K562 (cell line): ENCODE measurements around the gene CD164L2. TPM values are rescaled to one million over a fixed set of nuclear protein-coding genes. Genes with fewer than 3 reads are reported as not detected.
A peak's percentile ranks its signal among the peaks of the same experiment; 100 is the strongest.

Experiments used
- BRF1 ChIP-seq: IDR thresholded peaks from 3 replicates; pipeline ENCODE4 v1.6.1; 2011; ENCODE audit warnings: borderline replicate concordance, mild to moderate bottlenecking; ENCODE audit not compliant: insufficient read length; ENCODE audit errors: extremely low read depth
- E2F3 ChIP-seq: fragments of 250-450 bp; sonication (Bioruptor Pico); IDR thresholded peaks from 2 replicates; pipeline ENCODE4 v1.4.0; 2020; ENCODE audit warnings: mild to moderate bottlenecking
- FOXK2 ChIP-seq, 2 experiments: fragments of 450-650 bp; IDR thresholded peaks in 1 of 2; conservative IDR thresholded peaks in 1 of 2; 2 replicates each; pipeline ENCODE4 v1.6.1; 2016; ENCODE audit warnings: low read depth in 2 of 2, mild to moderate bottlenecking in 1 of 2
- GATA2 ChIP-seq: sonication (generic); formaldehyde crosslinking; IDR thresholded peaks from 2 replicates; pipeline ENCODE4 v1.4.0; 2020; ENCODE audit warnings: mild to moderate bottlenecking, missing genetic modification reagents
- MCM5 ChIP-seq: fragments of 450-650 bp; IDR thresholded peaks from 2 replicates; pipeline ENCODE4 v1.6.1; 2016; ENCODE audit warnings: low read depth
- MCM7 ChIP-seq, 2 experiments: fragments of 450-650 bp; IDR thresholded peaks; 2 replicates each; pipeline ENCODE4 v1.6.1; 2016 to 2018
- MED1 ChIP-seq: sonication (generic); formaldehyde crosslinking; IDR thresholded peaks from 2 replicates; pipeline ENCODE4 v1.8.1; 2023; ENCODE audit warnings: missing genetic modification reagents, borderline replicate concordance
- MTA1 ChIP-seq: fragments of 450-650 bp; IDR thresholded peaks from 2 replicates; pipeline ENCODE4 v1.6.1; 2017; ENCODE audit warnings: borderline replicate concordance
- MXI1 ChIP-seq: IDR thresholded peaks from 2 replicates; pipeline ENCODE4 v1.6.1; 2011; ENCODE audit warnings: low read depth, mild to moderate bottlenecking, improper control_type of control experiment, low read length
- RREB1 ChIP-seq: fragments of 250-450 bp; sonication (Bioruptor Pico); IDR thresholded peaks from 2 replicates; pipeline ENCODE4 v1.4.0; 2020
- TAF9B ChIP-seq: fragments of 450-650 bp; IDR thresholded peaks from 2 replicates; pipeline ENCODE4 v1.6.1; 2018; ENCODE audit warnings: mild to moderate bottlenecking; ENCODE audit not compliant: partially characterized antibody
- TRIM24 ChIP-seq, 2 experiments: fragments of 450-650 bp; IDR thresholded peaks; 2 replicates each; pipeline ENCODE4 v1.6.1; 2016
- ZNF408 ChIP-seq: fragments of 250-450 bp; sonication (Bioruptor Pico); IDR thresholded peaks from 2 replicates; pipeline ENCODE4 v1.4.0; 2020; ENCODE audit warnings: low read depth, mild to moderate bottlenecking, moderate library complexity
- ZSCAN29 ChIP-seq: fragments of 450-650 bp; IDR thresholded peaks from 2 replicates; pipeline ENCODE4 v1.6.1; 2017
- polyA plus RNA-seq, 8 experiments: library from polyadenylated mRNA; depleted of rRNA in 4 of 8; stranded (reverse) in 5 of 8; unstranded in 3 of 8; fragments of >200 nt; fragmentation: Nextera tagmentation in 2 of 8; fragmentation: Illumina TruSeq in 1 of 8; extraction: Ambion mirVana in 2 of 8; extraction: Trizol in 1 of 8; gene quantifications; 2 replicates each; pipeline versions ENCODE4 v1.2.1 to v1.2.3, GENCODE V29; 2011 to 2014; ENCODE audit warnings: inconsistent platforms in 1 of 8, missing spikeins in 1 of 8
- total RNA-seq, 7 experiments: library from RNA; depleted of rRNA in 6 of 7; stranded (reverse); fragments of >200 nt in 6 of 7; fragmentation: Illumina TruSeq in 2 of 7; extraction: Trizol in 2 of 7; gene quantifications; 2 replicates each; pipeline versions ENCODE4 v1.2.1 to v1.2.3, GENCODE V29; 2011 to 2021; ENCODE audit warnings: low replicate concordance in 1 of 7
- TF ChIP-seq, protein P1 (sequence below): fragments of 250-450 bp; sonication (Bioruptor Pico); IDR thresholded peaks from 2 replicates; pipeline ENCODE4 v1.5.0; 2021; ENCODE audit warnings: mild to moderate bottlenecking, moderate library complexity
- TF ChIP-seq, protein P2 (sequence below): sonication (generic); formaldehyde crosslinking; IDR thresholded peaks from 2 replicates; pipeline ENCODE4 v1.8.1; 2022; ENCODE audit warnings: missing genetic modification reagents
- TF ChIP-seq, protein P3 (sequence below), 2 experiments: fragments of 450-650 bp; IDR thresholded peaks; 2 replicates each; pipeline ENCODE4 v1.6.1; 2016

Gene CD164L2
- total and polyA plus RNA-seq, 9 of the 15 experiments (the other 6 are each of a cell fraction or from before 2014, with no cell fraction given): 0.08 to 0.92 (median 0.38) TPM; not detected in 1

GRCh38 chr1:27428316-27429028, 45.3 kb upstream of the CD164L2 start (continued):
- TF ChIP-seq ZSCAN29: peak; percentile 39; the same call in 1 of the 2 replicates
- TF ChIP-seq MCM5: no peak
- TF ChIP-seq MCM7 (IDR thresholded peaks at IDR 0.05): no peak
- no peak for TF ChIP-seq TAF9B
- TF ChIP-seq ZNF408 (CRISPR knock-in tag): no peak
- TF ChIP-seq BRF1: no peak
- no peak for TF ChIP-seq MXI1
- no peak for TF ChIP-seq E2F3 (CRISPR knock-in tag)
- peak; percentile 77; the same call in 1 of the 2 replicates for TF ChIP-seq MTA1
- TF ChIP-seq, protein P1, sequence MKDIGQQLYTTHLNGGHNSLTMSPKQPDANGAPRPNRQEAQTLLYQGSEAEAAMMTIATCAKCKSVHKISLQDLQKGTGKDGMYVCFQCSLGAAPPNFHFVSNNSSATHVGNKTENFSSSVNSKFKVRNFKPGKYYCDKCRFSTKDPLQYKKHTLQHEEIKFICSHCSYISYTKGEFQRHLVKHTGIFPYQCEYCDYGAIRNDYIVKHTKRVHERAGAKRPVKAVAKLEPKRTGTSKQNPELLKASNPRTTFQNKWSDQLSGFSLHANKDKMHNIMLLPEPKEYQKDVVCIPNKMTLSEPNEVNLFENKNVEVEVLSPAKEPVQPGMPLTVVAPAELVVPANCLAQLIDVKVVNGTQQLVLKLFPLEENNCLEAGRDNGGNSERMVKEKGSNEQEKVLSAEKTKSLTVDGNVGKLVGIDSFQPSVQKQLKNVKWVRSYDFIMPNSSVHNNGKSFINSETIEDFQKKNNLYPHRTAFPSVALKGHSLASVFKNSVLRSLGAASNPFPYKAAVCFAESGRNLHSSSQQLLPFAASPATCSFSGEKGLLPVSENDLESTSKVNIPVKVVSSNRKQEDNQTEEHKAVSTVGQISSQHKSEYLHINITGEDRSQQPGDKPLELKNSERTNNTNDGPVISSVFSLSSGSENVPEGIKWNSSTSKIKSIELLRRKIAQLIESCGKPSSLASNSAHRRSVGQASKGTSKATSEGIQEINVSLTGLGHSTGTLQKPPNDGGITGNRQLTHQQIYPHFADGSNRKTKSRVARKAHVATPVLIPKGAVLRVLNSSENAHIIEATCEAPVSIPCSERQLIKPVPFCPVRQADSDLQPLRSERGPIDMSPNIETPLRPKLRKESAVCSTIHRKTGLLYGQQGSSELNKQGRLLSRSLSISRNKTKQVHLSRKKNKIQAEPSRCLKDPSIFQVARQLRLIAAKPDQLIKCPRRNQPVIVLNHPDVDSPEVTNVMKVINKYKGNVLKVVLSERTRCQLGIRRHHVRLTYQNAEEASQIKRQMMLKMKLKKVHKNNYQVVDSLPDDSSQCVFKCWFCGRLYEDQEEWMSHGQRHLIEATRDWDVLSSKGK (CRISPR knock-in tag): no peak
- no peak for TF ChIP-seq RREB1 (CRISPR knock-in tag)
- TF ChIP-seq, protein P2, sequence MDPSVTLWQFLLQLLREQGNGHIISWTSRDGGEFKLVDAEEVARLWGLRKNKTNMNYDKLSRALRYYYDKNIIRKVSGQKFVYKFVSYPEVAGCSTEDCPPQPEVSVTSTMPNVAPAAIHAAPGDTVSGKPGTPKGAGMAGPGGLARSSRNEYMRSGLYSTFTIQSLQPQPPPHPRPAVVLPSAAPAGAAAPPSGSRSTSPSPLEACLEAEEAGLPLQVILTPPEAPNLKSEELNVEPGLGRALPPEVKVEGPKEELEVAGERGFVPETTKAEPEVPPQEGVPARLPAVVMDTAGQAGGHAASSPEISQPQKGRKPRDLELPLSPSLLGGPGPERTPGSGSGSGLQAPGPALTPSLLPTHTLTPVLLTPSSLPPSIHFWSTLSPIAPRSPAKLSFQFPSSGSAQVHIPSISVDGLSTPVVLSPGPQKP (CRISPR knock-in tag): no peak
- TF ChIP-seq, protein P3, sequence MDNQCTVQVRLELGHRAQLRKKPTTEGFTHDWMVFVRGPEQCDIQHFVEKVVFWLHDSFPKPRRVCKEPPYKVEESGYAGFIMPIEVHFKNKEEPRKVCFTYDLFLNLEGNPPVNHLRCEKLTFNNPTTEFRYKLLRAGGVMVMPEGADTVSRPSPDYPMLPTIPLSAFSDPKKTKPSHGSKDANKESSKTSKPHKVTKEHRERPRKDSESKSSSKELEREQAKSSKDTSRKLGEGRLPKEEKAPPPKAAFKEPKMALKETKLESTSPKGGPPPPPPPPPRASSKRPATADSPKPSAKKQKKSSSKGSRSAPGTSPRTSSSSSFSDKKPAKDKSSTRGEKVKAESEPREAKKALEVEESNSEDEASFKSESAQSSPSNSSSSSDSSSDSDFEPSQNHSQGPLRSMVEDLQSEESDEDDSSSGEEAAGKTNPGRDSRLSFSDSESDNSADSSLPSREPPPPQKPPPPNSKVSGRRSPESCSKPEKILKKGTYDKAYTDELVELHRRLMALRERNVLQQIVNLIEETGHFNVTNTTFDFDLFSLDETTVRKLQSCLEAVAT (IDR thresholded peaks at IDR 0.05): peak in 1 of 2 experiments; percentile 8; a peak in 1 of 4 replicates
- peak; percentile 33 to 82; a peak in 3 of 4 replicates for TF ChIP-seq TRIM24 (IDR thresholded peaks at IDR 0.05)
- TF ChIP-seq MED1 (CRISPR knock-in tag): no peak
- TF ChIP-seq FOXK2 (conservative IDR thresholded peaks at IDR 0.05 in 1 of 2, IDR thresholded peaks at IDR 0.05 in 1 of 2; ENCODE audit: low read depth in 2 of 2): peak in 1 of 2 experiments; percentile 30; a peak in 1 of 4 replicates
- peak; percentile 56; the same call in 1 of the 2 replicates for TF ChIP-seq GATA2 (CRISPR knock-in tag)
